C4-2B (cell line): ENCODE results near the gene PCSK6.

Experiments used
- ZFX ChIP-seq: fragments of 450-650 bp; IDR thresholded peaks from 2 replicates; pipeline ENCODE4 v1.6.1; 2017
- TF ChIP-seq, protein P1 (sequence below): fragments of 450-650 bp; conservative IDR thresholded peaks from 2 replicates; pipeline ENCODE4 v1.5.1; 2017; ENCODE audit warnings: mild to moderate bottlenecking

DNA sequence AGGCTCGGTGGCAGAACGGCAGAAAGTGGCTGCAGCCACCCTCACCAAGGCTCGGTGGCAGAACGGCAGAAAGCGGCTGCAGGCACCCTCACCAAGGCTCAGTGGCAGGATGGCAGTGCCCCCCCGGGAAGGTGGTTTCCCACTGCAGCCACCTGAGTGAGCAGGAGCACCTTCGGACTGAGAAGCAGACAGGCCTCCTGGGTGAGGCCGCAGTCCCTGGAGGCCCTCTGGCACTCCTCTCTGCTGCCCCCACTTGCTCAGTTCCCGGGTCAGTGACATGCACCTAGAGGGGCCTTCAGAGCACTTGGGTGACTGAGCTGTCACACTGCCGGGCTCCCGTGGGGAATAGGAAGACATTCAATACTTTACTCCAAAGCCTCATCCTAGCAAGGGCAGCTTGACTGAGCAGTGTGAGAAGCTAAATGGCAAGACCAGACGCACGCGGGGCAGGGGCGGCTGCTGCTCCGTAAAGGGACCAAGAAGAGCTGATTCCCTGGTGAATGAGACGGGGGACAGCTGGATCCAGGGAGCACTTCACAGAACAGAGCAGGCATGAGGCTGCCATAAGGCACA, 62.7 kb downstream of the PCSK6 start:
- TF ChIP-seq, protein P1, sequence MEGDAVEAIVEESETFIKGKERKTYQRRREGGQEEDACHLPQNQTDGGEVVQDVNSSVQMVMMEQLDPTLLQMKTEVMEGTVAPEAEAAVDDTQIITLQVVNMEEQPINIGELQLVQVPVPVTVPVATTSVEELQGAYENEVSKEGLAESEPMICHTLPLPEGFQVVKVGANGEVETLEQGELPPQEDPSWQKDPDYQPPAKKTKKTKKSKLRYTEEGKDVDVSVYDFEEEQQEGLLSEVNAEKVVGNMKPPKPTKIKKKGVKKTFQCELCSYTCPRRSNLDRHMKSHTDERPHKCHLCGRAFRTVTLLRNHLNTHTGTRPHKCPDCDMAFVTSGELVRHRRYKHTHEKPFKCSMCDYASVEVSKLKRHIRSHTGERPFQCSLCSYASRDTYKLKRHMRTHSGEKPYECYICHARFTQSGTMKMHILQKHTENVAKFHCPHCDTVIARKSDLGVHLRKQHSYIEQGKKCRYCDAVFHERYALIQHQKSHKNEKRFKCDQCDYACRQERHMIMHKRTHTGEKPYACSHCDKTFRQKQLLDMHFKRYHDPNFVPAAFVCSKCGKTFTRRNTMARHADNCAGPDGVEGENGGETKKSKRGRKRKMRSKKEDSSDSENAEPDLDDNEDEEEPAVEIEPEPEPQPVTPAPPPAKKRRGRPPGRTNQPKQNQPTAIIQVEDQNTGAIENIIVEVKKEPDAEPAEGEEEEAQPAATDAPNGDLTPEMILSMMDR = no peak
- TF ChIP-seq ZFX = no peak
